Vagina (tissue), 2 donors: Measurements from ENCODE around the gene CASP8.

Experiments
- CTCF ChIP-seq, 3 experiments: fragments of 450-650 bp in 2 of 3; fragments of 200-600 bp in 1 of 3; sonication (generic) in 1 of 3; IDR thresholded peaks; one replicate each; pipeline ENCODE4 v1.5.1; 2017 to 2019; ENCODE audit warnings: antibody characterized with exemption in 3 of 3, mild to moderate bottlenecking in 2 of 3, moderate library complexity in 2 of 3
- POLR2A ChIP-seq, 2 donors: fragments of 450-650 bp; IDR thresholded peaks; one replicate each; pipeline ENCODE4 v1.6.1; 2017; ENCODE audit warnings: antibody characterized with exemption in 2 of 2, mild to moderate bottlenecking in 2 of 2, moderate library complexity in 2 of 2
- POLR2AphosphoS5 ChIP-seq, 2 donors: sonication (generic); formaldehyde crosslinking; IDR thresholded peaks; one replicate each; pipeline ENCODE4 v1.9.0; 2017; ENCODE audit warnings: antibody characterized with exemption in 2 of 2, mild to moderate bottlenecking in 2 of 2, low read depth in 1 of 2; ENCODE audit not compliant: insufficient read depth in 1 of 2

- no peak for TF ChIP-seq POLR2AphosphoS5 (IDR thresholded peaks at IDR 0.05; ENCODE audit: insufficient read depth in 1 of 2, low read depth in 1 of 2)
- TF ChIP-seq CTCF (IDR thresholded peaks at IDR 0.05): no peak
- no peak for TF ChIP-seq POLR2A (IDR thresholded peaks at IDR 0.05)
These were observed 11.6 kb downstream of the CASP8 start for GRCh38 chr2:201271917-201272316.
